Panc1 (cell line): ENCODE measurements around the gene LTA4H.

Experiments used
- POLR2AphosphoS5 ChIP-seq: IDR thresholded peaks from 2 replicates; pipeline ENCODE4 v1.6.1; 2012; ENCODE audit warnings: mild to moderate bottlenecking, low read depth, low read length, moderate library complexity
- SIN3A ChIP-seq: IDR thresholded peaks from 2 replicates; pipeline ENCODE4 v1.6.1; 2012; ENCODE audit warnings: low read depth, mild to moderate bottlenecking, low read length, moderate library complexity, borderline replicate concordance; ENCODE audit not compliant: insufficient read depth
- TF ChIP-seq, protein P1 (sequence below): fragments of 450-650 bp; IDR thresholded peaks from 2 replicates; pipeline ENCODE4 v1.5.1; 2017; ENCODE audit warnings: mild to moderate bottlenecking
- TF ChIP-seq, protein P2 (sequence below), 2 experiments: IDR thresholded peaks; 2 replicates each; pipeline ENCODE4 v1.6.1; 2011 to 2012; ENCODE audit warnings: low read depth in 2 of 2, control low read depth in 1 of 2, low read length in 1 of 2, mild to moderate bottlenecking in 1 of 2, moderate library complexity in 1 of 2; ENCODE audit not compliant: insufficient read depth in 1 of 2

DNA sequence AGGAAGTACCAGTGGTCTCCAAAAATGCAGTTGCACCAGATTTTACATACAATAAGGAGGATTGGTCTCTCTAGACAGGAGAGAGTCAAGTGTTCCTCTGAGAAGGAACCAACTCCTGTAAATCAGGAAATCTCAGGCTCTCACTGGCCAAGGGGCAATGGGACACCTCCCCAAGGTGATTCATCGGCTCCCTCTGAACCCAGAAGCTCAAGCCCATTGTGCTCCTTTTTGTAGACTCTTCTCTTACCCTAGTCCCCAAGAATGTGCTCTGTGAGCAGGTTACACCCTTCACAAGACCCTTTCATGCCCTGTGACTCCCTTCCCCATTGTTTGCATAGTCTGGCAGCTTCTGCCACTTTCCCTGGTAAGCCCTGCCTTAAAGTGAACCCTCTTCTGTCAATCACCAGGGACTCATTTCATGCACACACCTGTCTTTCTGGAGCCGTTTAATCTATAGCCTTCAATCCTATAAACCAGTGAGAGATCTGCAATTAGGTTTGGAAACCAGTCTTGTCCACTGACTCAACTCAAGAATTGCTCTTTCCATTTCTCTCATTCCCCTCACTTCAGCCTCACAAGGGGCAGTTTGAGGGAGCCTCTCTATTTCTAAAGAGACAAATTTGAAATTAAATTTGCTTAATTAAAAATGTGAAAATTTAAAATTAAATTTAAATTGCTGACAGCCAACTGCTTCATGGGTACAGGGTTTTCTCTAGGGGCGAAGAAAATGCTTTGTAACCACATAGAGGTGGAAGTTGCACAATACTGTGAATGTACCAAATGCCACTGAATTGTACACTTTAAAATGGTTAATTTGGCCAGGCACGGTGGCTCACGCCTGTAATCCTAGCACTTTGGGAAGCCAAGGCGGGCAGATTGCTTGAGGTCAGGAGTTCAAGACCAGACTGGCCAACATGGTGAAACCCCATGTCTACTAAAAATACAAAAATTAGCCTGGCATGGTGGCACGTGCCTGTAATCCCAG is 38.3 kb upstream of the LTA4H start:
- no peak for TF ChIP-seq SIN3A
- TF ChIP-seq, protein P1, sequence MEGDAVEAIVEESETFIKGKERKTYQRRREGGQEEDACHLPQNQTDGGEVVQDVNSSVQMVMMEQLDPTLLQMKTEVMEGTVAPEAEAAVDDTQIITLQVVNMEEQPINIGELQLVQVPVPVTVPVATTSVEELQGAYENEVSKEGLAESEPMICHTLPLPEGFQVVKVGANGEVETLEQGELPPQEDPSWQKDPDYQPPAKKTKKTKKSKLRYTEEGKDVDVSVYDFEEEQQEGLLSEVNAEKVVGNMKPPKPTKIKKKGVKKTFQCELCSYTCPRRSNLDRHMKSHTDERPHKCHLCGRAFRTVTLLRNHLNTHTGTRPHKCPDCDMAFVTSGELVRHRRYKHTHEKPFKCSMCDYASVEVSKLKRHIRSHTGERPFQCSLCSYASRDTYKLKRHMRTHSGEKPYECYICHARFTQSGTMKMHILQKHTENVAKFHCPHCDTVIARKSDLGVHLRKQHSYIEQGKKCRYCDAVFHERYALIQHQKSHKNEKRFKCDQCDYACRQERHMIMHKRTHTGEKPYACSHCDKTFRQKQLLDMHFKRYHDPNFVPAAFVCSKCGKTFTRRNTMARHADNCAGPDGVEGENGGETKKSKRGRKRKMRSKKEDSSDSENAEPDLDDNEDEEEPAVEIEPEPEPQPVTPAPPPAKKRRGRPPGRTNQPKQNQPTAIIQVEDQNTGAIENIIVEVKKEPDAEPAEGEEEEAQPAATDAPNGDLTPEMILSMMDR = no peak
- TF ChIP-seq POLR2AphosphoS5 = no peak
- TF ChIP-seq, protein P2, sequence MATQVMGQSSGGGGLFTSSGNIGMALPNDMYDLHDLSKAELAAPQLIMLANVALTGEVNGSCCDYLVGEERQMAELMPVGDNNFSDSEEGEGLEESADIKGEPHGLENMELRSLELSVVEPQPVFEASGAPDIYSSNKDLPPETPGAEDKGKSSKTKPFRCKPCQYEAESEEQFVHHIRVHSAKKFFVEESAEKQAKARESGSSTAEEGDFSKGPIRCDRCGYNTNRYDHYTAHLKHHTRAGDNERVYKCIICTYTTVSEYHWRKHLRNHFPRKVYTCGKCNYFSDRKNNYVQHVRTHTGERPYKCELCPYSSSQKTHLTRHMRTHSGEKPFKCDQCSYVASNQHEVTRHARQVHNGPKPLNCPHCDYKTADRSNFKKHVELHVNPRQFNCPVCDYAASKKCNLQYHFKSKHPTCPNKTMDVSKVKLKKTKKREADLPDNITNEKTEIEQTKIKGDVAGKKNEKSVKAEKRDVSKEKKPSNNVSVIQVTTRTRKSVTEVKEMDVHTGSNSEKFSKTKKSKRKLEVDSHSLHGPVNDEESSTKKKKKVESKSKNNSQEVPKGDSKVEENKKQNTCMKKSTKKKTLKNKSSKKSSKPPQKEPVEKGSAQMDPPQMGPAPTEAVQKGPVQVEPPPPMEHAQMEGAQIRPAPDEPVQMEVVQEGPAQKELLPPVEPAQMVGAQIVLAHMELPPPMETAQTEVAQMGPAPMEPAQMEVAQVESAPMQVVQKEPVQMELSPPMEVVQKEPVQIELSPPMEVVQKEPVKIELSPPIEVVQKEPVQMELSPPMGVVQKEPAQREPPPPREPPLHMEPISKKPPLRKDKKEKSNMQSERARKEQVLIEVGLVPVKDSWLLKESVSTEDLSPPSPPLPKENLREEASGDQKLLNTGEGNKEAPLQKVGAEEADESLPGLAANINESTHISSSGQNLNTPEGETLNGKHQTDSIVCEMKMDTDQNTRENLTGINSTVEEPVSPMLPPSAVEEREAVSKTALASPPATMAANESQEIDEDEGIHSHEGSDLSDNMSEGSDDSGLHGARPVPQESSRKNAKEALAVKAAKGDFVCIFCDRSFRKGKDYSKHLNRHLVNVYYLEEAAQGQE (IDR thresholded peaks at IDR 0.05; ENCODE audit: insufficient read depth in 1 of 2, low read depth in 2 of 2, low read length in 1 of 2) = no peak
